Tibial artery (tissue), 4 donors: ENCODE results near the gene CSRP3.

ENCODE experiments used
- DNase-seq, 2 donors: peaks; one replicate each; pipeline ENCODE4 v3.0.0-alpha.2; 2019
- H3K27ac ChIP-seq, 2 donors: fragments of 200-600 bp; sonication (generic) in 1 of 2; 1 replicate in 1 of 2; 2 replicates in 1 of 2; pipeline ENCODE4 v1.5.1; 2018 to 2019; ENCODE audit warnings: mild to moderate bottlenecking in 1 of 2
- H3K27me3 ChIP-seq, 2 donors: fragments of 200-600 bp; sonication (generic) in 1 of 2; one replicate each; pipeline versions ENCODE4 v1.5.1 to v1.6.0; 2016 to 2019
- H3K36me3 ChIP-seq, 3 donors: fragments of 200-600 bp; sonication (generic) in 2 of 3; one replicate each; pipeline ENCODE4 v1.5.1; 2016 to 2019; ENCODE audit warnings: mild to moderate bottlenecking in 2 of 3
- H3K4me1 ChIP-seq, 4 donors: fragments of 200-600 bp; sonication (generic) in 2 of 4; 1 replicate in 3 of 4; 2 replicates in 1 of 4; pipeline ENCODE4 v1.5.1; 2016 to 2019
- H3K4me3 ChIP-seq, 2 donors: fragments of 200-600 bp; sonication (generic) in 1 of 2; 1 replicate in 1 of 2; 2 replicates in 1 of 2; pipeline ENCODE4 v1.5.1; 2018 to 2019; ENCODE audit warnings: mild to moderate bottlenecking in 2 of 2
- H3K9me3 ChIP-seq, 3 donors: fragments of 200-600 bp; sonication (generic) in 1 of 3; one replicate each; pipeline ENCODE4 v1.5.1; 2016 to 2019
- CTCF ChIP-seq, 2 experiments: fragments of 200-600 bp in 1 of 2; fragments of 450-650 bp in 1 of 2; IDR thresholded peaks; one replicate each; pipeline ENCODE4 v1.5.1; 2017 to 2019; ENCODE audit warnings: antibody characterized with exemption in 2 of 2, mild to moderate bottlenecking in 1 of 2, moderate library complexity in 1 of 2
- intact Hi-C: fragments of 100-400 bp; cut with DNase I; formaldehyde crosslinking; loops from one replicate; pipeline ENCODE4 v1.15.0; 2023; ENCODE audit warnings: low total_unique reads

CSRP3 gene

GRCh38 chr11:19134004-19134403 lies 67.8 kb downstream of the CSRP3 start:
- Histone ChIP-seq H3K27me3 (no peaks in the 10 kb centered on the region), H3K36me3 (no peaks in the 10 kb centered on the region), H3K4me3 (no peak overlapping the region), H3K9me3 (peaks cover 0 to 12% (median 3%) of the 10 kb centered on the region in 3 donors), H3K27ac (no peak overlapping the region), H3K4me1 (no peaks in the 10 kb centered on the region)
- DNase-seq: no peak
- intact Hi-C loops: no loop called here
- TF ChIP-seq CTCF (IDR thresholded peaks at IDR 0.05): no peak
